Ishikawa (cell line): ENCODE results near the gene PIAS4.

Experiments
- EP300 ChIP-seq: IDR thresholded peaks from 2 replicates; pipeline ENCODE4 v1.6.1; 2012; ENCODE audit warnings: borderline replicate concordance
- TAF1 ChIP-seq: IDR thresholded peaks from 2 replicates; pipeline ENCODE4 v1.6.1; 2012; ENCODE audit warnings: low read depth, mild to moderate bottlenecking
- TF ChIP-seq, protein P1 (sequence below): IDR thresholded peaks from 2 replicates; pipeline ENCODE4 v1.6.1; 2012; ENCODE audit warnings: low read depth, mild to moderate bottlenecking
- TF ChIP-seq, protein P2 (sequence below): IDR thresholded peaks from 2 replicates; pipeline ENCODE4 v1.6.1; 2012

DNA sequence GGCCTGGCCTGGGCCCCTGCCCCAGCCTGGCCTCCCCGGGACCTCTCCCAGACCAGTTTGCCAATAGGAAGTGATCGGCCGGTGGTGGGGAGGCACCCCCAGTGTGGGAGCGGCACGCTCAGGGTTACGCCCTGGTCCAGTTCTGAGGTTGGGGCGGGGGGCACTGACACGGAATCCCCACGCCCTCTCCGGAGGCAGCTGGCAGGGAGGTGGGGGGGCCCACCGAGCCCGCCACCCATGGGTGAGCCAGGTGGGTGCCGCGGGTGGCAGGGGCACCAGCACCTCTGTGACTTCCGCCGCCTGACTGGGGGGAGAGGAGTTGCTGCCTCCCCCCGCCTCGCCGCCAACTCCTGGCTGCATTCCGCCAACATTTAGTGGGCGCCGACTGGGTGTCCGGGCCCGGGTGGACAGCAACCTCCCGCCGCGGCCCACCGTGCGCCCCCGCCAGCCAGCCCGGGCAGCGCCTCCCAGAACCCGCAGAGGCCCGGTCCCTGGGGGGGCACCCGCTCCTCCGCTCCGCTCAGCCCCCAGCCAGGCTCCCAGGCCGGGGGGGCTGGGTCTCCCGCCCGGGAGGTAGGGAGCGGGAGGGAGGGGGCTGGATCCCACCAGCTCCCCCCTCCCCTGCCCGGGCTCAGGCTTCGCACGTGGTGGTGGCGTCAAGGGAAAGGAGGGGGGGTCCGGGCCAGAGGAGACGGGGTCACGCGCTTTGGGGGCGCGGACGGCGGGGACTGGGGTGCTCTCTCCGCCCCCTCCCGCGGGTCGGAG, 57.1 kb downstream of the PIAS4 start:
- 0 out of 2 replicates have a peak, but pooled peaks have one; percentile 12 for TF ChIP-seq TAF1
- TF ChIP-seq, protein P1, sequence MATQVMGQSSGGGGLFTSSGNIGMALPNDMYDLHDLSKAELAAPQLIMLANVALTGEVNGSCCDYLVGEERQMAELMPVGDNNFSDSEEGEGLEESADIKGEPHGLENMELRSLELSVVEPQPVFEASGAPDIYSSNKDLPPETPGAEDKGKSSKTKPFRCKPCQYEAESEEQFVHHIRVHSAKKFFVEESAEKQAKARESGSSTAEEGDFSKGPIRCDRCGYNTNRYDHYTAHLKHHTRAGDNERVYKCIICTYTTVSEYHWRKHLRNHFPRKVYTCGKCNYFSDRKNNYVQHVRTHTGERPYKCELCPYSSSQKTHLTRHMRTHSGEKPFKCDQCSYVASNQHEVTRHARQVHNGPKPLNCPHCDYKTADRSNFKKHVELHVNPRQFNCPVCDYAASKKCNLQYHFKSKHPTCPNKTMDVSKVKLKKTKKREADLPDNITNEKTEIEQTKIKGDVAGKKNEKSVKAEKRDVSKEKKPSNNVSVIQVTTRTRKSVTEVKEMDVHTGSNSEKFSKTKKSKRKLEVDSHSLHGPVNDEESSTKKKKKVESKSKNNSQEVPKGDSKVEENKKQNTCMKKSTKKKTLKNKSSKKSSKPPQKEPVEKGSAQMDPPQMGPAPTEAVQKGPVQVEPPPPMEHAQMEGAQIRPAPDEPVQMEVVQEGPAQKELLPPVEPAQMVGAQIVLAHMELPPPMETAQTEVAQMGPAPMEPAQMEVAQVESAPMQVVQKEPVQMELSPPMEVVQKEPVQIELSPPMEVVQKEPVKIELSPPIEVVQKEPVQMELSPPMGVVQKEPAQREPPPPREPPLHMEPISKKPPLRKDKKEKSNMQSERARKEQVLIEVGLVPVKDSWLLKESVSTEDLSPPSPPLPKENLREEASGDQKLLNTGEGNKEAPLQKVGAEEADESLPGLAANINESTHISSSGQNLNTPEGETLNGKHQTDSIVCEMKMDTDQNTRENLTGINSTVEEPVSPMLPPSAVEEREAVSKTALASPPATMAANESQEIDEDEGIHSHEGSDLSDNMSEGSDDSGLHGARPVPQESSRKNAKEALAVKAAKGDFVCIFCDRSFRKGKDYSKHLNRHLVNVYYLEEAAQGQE: no peak
- TF ChIP-seq, protein P2, sequence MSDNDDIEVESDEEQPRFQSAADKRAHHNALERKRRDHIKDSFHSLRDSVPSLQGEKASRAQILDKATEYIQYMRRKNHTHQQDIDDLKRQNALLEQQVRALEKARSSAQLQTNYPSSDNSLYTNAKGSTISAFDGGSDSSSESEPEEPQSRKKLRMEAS: peak; percentile 86
- TF ChIP-seq EP300: no peak
